GM19397 (cell line): Measurements from ENCODE around the gene MEA1.
"Not testable (repeated sequence)": the region's sequence is repeated elsewhere in the genome, so short reads cannot be mapped to it uniquely, and the experiment has no call there.

Experiments
- ATAC-seq: cut with Tn5 transposase; IDR thresholded peaks from one replicate; pipeline ENCODE4 v1.9.1; 2021; ENCODE audit warnings: mild to moderate bottlenecking, moderate library complexity; ENCODE audit not compliant: unreplicated experiment

The MEA1 gene

DNA sequence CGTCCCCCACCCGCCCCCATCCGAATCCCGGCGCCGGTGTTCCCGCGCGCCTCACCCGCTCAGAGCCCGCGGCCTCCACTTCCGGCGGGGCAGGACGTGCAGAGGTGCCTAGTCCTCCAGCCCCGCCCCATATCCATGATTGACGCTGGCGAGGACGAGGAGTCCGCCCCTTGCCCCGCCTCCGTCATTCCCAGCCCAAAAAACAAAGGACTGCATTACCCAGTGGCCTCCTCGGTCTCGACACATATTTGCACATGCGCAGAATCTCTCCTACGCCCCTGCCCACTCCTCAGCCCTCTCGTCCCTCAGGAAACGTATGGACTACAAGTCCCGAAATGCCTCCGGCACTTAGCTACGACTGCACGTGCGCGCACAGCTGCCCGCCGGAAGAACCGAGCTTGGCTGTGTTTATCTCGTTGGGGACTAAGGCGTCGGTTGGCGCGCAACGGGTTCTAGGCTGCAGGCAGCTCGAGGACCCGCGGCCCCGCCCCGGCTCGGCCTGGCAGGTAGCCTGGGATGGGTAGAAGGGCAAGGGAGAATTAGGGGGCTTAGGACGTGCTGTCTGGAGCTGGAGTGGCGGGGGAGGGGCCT, at the start of gene MEA1, which contains the start of gene KLHDC3:
Gene MEA1 (minus strand): TSS at position 104 of the 591 bp plus-strand sequence. CDS start 133 bp downstream, outside the sequence.
Gene KLHDC3 (plus strand): TSS at position 407 of the 591 bp plus-strand sequence. CDS start 2,944 bp downstream, outside the sequence.
- peak; percentile 90 for ATAC-seq

DNA sequence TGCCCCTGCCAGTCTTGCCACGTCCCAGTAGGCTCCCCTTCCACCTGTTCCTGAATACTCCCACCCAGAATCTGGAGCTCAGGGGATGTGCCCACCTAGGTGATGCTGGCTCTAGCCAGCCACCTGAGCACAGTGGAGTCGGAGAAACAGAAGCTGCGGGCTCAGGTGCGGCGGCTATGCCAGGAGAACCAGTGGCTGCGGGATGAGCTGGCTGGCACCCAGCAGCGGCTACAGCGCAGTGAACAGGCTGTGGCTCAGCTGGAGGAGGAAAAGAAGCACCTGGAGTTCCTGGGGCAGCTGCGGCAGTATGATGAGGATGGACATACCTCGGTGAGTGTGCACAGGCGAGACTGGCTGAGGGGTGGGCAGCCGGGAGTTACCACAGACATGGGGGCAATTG, 49.1 kb upstream of the MEA1 start:
- ATAC-seq, result no peak

DNA sequence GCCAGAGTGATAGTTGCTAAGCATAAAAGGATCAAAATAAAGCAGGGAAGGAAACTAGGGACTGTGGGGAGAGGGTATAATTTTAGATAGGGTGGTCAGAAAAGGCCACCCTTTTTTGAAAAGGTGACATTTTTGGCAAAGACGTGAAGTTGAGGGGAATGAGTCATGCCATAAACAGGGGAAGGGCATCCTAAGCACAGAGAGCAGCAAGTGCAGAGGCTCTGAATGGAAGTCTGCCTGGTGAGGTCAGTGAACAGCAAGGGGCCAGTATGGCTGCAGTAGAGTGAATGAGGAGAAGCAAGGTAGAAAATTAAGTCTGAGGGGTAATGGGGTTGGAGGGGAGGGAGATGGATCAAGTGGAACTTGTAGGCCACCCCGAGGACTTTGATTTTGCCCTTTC, 48.1 kb upstream of the MEA1 start:
- ATAC-seq, result no peak

DNA sequence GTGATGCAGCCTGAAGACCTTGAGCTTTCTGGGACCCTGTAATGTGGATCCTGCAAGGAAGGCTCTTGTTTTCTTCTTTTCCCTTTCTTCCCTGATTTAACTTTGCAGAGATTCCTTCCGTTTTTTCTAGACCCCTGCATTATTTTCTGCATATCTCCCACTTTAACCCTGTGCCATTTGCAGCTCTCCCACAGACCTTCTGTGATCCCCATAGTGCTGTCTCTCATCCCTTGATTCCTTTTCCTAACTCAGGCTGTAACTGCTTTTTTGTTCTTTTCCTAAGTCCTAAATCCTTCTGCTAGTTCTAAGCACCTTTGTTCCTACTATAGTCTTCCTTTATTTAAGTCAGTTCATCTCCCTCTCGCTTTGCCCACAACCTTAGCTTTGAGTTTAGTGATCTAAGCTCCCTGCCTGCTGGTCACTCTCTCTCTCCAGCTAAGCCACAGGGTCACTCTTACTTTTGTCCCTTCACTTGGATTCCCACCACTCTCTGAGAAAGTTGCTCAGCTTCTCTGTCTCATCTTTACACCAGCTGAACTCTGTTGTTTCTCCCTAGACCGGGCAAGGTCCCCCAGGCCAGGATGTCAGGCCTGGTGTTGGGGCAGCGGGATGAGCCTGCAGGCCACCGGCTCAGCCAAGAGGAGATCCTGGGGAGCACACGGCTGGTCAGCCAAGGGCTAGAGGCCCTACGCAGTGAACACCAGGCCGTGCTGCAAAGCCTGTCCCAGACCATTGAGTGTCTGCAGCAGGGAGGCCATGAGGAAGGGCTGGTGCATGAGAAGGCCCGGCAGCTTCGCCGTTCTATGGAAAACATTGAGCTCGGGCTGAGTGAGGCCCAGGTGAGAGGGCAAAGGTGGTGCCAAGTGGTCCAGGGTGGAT, 47.2 kb upstream of the MEA1 start:
- ATAC-seq, result no peak

DNA sequence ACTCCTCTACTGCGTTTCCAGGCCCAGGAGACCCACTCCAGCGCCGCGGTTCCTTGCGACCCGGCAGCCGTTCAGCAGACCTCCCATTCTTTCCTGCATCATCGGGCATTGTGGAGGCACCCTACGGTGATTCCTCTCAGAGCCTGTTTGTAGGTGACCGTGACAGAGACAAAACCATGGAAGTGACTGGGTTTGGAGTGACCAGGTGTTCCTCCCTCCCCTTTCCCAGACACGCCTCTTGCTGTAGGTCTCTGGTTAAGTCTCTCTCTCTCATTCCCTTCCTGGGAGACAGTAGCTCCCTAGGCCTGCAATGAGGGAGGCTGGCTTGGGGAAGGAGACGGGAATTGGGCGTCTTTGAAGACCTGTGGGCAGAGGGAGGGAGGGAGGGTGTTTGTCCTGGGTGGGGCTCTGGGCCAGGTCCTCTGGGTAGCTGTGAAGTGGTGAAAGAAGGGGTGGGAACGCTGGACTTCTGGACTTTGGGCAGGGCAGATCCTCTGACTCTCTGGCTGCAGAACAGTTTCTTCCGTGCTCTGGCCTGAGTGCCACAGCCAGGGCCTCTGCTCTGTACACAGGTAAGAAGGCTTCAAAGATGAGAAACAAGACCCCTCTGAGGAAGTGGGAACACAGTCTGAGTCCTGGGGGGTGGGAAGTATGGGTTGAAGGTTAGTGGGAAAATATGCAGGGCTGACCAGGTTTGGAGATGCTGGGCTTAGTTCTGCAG, 46.4 kb upstream of the MEA1 start:
- no peak for ATAC-seq

DNA sequence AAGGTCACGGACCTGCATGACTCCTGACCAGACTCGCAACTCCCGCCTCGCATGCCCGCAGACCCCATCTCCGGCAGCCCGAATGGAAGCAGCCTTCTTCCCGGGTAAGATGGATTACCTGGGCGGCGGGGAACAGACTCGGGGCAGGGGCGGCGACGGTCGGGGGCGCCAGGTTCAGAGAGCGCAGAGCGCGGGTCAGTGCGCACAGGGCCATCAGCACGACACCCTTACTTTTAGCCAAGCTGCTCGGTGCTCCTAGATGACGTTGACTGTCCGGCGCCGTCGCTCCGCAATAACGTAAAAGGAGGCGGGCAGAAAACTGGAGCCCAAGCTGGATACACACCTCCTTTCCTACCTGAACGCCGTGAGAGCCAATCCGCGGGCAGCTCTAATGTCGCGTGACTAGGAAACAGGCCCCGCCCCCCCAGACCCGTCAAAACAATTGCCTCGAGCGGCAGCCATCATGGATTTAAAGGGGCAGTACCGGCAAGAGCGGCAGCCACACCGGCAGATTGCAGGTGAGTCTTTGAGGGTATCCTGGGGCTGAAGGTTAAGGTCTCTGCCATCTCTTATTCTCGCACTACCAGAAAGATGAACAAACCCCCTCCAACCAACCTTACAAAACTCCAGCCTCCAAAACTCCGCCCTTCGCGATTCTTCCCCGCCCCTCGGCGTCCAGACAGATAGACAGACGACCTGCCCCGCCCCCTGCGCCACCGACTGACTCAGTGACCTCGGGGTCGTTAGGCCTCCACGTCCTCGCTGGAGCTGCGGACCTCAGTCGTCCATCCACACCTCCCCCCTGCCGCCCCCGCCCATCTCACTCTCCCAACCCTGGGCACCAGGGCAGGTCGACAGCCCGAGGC, 45.7 kb upstream of the MEA1 start, which contains the start of the genes KLC4 and MRPL2:
Gene KLC4 (plus strand): TSS at position 464 of the 866 bp plus-strand sequence. CDS start 1,705 bp downstream, outside the sequence.
Gene MRPL2 (minus strand): TSS at position 267 of the 866 bp plus-strand sequence. CDS start 53 bp downstream, at position 214.
- peak; percentile 91 for ATAC-seq

DNA sequence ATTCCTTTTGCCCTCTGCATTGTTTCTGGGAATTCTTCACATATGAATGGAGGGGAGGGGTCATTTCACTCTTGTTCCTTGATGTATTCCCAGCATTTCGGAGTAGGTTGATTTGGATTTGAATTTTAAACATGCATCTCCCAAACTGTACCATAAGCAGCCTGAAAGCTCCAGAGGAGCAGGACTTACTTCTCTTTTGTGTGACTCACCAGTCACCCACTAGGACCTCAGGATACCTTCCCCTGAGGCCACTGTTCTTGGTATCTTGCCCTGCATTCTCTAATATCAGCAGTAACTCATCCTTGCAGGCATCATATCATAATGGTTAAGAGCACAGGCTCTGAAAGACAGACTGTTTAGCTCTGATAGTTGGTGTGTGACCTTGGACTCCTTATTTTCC, 44.8 kb upstream of the MEA1 start:
- ATAC-seq, result no peak

DNA sequence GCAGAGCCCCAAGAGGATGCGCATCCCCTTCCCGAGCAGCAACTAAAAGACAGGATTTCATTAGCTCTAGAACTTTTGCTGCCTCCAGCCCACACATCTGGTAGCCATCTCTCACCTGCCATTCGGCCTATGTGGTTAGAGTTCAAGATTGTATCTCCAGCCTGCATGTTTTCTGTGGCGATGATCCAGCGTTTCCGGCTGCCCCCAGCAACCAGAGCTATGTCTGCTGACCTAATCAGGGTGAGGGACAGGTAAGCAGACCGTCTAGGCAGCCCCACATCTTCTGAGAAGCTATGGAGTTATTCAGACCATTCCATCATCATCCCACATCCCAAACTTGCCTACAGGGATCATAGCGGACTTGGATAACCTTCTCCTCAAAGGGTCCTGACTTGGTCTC, 42.2 kb upstream of the MEA1 start:
- ATAC-seq, result no peak

DNA sequence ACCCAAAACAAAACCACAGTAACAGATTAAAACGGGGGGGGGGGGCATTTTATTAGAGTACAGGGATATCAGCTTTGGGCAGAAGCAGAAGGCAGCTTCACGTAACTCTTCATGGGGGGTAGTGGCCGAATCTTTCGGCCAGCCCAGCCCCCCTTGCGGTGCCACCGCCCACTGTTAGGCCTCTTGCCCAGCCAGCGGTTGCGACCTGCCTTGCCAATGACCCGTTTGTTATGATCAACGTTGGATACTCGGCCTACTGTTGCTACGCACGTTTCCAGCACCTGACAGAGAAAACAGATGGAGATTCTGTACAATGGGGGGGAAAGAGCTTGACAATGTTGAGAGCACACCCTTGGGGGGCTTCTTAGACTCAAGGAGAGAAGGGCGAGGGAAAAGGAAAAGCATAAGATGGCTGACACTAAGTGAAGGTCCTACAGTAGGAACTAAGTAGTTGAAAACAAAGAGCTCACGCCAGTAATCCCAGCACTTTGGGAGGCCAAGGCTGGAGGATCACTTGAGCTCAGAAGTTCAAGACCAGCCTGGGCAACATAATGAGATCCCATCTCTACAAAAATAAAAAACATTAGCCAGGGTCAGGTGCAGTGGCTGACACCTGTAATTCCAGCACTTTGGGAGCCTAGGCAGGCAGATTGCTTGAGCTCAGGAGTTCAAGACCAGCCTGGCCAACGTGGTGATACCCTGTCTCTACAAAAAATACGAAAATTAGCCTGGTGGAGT, 40.6 kb upstream of the MEA1 start:
- no peak for ATAC-seq

DNA sequence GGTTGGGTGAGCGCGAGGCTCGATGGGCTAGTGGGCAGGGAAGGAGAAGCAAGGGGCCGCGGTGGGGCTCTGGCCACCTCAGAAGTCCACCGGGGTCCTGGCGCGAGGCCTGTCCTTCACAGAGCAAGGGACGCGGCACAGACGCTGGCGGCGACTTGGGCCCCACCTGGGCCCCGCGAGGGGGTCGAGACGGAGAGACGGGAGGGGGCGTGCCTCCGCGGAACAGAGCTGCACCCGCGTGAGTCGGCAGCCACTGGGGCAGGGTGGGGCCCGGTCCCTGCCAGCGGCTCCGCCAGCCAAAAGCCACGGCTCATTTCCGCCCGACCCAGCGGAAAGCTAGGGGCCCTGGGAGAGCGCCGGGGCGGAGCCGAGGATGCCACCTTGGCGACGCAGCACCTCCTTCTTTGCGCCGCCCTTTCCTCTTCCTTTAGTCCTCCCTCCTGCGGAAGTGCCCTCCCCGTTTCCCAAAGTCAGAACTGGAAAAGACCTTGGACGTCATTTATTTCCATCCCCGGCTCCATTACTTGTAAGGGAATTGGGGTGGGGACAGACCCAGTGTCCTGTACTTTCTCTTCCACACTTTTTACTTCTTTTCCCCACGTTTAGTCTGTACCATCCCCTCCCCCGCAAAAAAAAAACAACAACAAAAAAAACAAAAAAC, 39.9 kb upstream of the MEA1 start, which contains the start of gene CUL7:
Gene CUL7 (minus strand): TSS at position 307 of the 661 bp plus-strand sequence. CDS start 1,063 bp downstream, outside the sequence.
- peak; percentile 85 for ATAC-seq

DNA sequence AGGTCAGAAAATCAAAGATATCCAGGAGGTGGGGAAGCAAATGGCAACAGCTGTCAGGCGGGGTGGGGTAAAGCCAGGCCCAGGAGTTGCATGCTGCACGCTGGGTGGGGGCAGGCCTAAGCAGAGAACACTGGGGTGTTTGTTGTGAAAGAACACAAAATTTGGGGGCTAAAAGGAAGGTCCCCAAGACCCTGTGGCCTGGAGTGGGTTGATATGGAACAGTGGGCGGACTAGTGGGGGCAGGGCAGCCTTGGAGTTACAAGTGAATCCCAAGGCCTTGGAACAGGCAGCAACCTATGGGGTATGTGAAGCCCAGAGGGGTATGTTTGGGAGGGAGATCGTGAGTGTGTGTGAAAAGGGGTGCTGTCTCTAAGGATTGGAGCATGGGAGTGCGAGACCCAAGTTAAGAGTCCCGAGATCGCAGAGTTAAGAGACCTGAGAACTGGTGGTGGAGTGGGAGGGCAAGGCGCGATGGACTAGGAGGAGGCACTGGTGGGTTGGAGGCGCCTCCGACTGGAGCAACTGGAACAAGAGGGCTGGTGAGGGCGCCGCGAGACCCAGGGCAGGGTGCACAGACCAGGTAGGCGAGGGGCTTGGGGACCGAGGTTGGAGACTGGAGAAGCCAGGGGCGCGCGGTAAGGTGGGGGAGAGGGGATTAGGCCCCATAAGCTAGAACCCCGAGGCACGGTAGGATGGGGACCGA, 39.2 kb upstream of the MEA1 start:
- ATAC-seq, result peak; percentile 19

DNA sequence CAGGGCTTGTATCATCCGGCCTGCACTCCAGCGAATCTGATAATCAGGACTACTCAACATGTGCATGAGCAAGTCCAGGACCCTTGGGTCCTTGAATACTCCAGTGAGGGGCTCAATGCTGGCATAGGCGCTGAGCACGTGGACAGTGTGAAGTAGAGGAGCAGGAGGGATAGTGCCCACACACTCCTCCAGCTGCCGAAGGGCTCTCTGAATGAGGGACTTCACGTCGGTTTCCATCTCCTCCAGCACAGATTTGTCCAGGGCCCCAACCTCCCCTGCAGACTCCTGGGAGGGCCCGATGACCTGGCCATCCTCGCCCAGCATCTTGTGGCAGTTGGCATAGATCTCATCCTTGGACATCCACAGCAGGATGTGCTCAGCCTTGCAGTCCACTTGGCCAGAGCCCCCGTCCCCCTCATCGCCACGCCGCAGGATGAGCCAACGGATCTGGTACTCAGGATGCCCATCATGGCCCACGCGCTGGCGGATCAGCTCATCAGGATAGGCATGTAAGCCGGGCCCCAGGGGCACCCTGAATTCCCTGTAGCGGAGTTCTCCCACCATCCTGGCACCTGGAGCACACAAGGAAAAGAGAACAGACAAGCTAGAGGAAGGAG, 38.6 kb upstream of the MEA1 start:
- no peak for ATAC-seq

DNA sequence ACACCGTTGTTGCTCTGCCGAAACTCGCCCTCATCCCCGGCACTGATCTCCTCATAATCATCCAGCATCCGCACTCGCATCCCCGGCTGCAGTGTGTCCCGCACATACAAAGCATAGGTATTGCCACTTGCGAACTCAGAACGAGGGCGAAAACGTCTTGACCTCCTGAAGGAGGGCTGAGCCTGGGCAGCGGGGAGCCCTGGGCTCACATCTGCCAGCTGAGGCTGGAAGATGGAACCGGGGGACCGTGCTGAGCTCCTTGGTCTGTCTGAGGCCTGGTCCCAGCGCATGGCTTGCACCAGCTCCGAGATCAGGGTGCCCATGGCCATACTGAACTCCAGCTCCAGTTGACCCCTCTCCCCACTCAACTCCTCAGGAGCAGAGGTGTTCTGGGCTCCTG, 37.2 kb upstream of the MEA1 start:
- no peak for ATAC-seq

DNA sequence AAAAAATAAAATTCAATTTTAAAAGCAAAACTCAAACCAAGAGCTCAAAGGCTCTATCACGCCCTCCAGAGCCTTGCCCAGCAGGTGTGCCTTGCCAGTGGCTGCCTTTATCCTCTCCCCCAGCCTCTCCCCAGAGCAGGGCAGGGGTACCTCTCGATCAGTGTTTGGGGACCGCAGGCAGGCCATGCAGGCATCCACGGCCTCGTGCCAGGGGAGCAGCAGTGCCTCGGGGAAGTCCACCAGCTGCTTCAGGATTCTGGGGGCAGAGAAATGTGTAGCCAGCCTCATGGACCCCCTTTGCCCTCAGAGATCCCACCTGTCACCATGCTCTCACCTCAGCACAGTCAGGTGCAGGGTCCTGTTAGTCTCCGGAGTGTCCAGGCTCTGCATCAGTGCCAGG, 34.3 kb upstream of the MEA1 start:
- ATAC-seq, result no peak

DNA sequence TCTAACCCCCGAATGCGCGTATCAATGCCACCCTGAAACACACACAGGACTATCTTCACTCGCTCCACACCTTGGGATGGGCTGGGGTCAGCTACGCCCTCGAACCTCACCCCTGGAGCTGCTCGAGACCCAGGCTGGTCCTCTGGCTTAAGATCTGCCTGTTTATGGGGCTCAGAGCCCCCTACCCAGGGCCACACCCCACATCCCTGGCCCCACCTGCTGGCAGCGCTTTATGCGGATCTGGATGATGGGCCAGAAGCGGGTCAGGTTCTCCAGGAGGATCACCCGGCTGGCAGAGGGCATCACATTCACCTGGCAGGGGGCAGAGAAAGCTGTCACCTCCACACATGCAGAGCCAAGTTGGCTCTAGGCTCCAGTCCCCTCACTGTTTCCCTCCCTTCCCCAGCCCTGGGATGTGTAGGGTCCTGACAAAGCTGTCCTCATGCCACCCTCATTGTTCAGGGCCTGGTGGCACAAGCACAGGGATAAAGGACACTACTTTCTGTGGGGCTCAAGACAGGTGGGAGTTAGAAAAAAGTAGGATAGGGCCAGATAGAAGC, 31.7 kb upstream of the MEA1 start:
- no peak for ATAC-seq

DNA sequence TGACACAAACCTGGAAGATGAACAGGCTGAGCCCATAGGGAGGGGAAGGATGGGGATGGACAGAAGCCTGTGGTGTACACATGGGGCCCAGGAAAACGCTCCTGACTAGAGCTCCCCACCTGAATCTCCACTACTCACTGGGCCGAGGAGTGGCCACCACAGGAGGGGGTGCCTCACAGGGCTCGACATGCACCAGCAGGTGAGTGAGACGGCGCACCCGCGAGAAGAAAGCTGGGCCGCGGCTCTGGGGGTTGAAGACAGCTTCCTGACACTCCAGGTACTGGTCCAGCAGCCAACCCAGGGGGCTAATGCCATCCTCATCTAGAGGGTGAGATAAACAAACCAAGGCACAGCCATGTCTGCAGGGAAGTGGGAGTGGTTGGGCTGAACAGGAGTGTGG, 29.6 kb upstream of the MEA1 start:
- no peak for ATAC-seq

DNA sequence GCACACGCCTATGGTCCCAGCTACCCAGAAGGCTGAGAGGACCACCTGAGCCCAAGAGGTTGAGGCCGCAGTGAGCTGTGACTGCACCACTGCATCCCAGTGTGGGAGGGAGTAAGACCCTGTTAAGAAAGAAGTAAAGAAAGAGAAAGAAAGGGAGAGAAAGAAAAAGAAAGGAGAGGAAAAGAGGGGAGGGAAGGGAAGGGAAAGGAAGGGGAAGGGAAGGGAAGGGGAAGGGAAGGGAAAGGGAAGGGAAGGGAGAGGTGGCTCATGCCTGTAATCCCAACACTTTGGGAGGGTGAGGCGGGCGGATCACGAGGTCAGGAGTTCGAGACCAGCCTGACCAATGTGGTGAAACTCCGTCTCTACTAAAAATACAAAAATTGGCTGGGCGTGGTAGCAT, 27.7 kb upstream of the MEA1 start:
- not testable (repeated sequence) for ATAC-seq
